ENCODE data around the gene SMG6. TPM values are rescaled to one million over a fixed set of nuclear protein-coding genes. Genes with fewer than 3 reads are reported as not detected.

The SMG6 gene
- total and polyA plus RNA-seq, 4 experiments from 2014 or later, result 3.8 to 58.5 (median 30.6) TPM

DNA sequence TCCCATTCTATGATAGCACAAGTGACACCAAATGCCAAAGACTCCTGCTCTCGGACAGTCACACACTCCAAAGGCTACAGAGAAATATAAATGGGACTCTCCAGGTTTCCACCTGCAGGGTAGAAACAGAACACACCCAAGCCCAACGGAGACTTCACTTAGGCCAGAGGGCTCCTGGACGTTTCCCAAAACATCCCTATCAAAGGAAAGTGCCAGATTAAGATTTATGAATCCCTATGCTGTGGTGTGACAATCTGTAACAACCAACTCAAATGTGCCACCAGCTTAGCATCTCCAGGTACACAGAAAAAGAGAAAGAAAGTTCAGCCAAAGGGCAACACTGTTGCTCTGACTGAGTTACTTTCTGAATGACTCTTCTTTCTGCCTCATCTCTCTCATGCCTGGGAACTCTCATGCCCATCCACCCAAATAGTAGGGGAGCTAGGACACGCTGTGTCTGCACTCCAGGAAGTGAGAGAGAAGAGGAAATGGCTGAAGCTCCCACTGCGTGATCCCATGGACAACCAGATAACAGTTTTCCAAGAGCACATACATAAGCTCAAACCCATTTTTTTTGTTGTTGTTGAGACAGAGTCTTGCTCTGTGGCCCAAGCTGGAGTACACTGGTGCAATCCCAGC is 49.7 kb downstream of the SMG6 start:
- H3K4me1 ChIP-seq (ENCODE audit: insufficient read depth, low read length), result peaks cover 26% of the 10 kb centered on the region
- DNase-seq, result peak in 1 of 5 donors; percentile 18

DNA sequence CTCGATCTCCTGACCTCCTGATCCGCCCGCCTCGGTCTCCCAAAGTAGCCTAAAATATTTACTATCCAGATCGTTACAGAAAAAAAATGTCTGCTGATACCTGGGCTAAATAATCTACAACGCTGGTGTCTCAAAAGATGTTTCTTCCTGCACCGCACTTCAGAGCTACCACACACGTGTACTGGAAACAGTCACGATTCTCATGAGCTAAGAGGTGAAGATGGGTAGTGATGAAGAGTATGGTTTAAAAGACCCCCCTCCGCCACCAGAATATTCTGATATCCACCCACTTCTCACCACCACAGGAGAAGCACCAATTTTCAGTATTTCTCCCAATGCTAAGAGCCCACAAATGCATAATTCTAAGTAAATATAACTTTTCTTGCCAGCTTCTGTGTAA is 50.2 kb downstream of the SMG6 start:
- Histone ChIP-seq H3K27me3 (ENCODE audit: insufficient read depth, low read length) (no peaks in the 10 kb centered on the region), H3K4me3 (ENCODE audit: low read length in 2 of 2) (no peak overlapping the region), H3K4me1 (ENCODE audit: insufficient read depth, low read length) (peaks cover 21% of the 10 kb centered on the region), H3K9me3 (ENCODE audit: control insufficient read depth in 1 of 2, low read length in 2 of 2) (no peaks in the 10 kb centered on the region), H3K27ac (ENCODE audit: low read depth, low read length) (no peak overlapping the region), H3K36me3 (ENCODE audit: insufficient read depth, low read length) (no peaks in the 10 kb centered on the region)
- H3K27ac Mint-ChIP-seq, result peak overlapping the region; percentile 43 to 87 (median 82)
- CTCF ChIA-PET (ENCODE audit: partially characterized antibody), result interaction anchor here (0.6 to 2.2 kb wide), 9 partner anchors 8 to 213 kb away, joined by 3 to 29 read pairs (median 6); partner anchors contain the start of gene HIC1
- peak overlapping the region in 2 of 8 donors; percentile 57 to 61 for H3K4me3 Mint-ChIP-seq
- intact Hi-C loops (cut with micrococcal nuclease), result no loop called here
- H3K27me3 Mint-ChIP-seq, result no peaks in the 10 kb centered on the region
- H3K9me3 Mint-ChIP-seq, result peaks cover 0 to 4% (median 0%) of the 10 kb centered on the region in 8 donors
- POLR2A ChIA-PET (ENCODE audit: partially characterized antibody), result interaction anchor here (1.1 to 7.7 kb wide), 5 partner anchors 8 to 200 kb away, joined by 3 to 72 read pairs (median 6); partner anchors contain the start of gene HIC1
- peaks cover 35 to 37% of the 10 kb centered on the region in 2 donors for H3K36me3 Mint-ChIP-seq
- peaks cover 26 to 61% (median 33%) of the 10 kb centered on the region in 4 donors for H3K4me1 Mint-ChIP-seq
- DNase-seq, result no peak

More for the DNA sequence above, 49.7 kb downstream of the SMG6 start:
- Mint-ChIP-seq H3K4me1 (peaks cover 25 to 61% (median 37%) of the 10 kb centered on the region in 4 donors), H3K27me3 (no peaks in the 10 kb centered on the region), H3K36me3 (peaks cover 35% of the 10 kb centered on the region in 2 donors), H3K9me3 (peaks cover 0 to 4% (median 0%) of the 10 kb centered on the region in 8 donors), H3K27ac (peak overlapping the region; percentile 43 to 87 (median 82)), H3K4me3 (peak overlapping the region in 3 of 8 donors; percentile 24 to 61 (median 57))
- no peaks in the 10 kb centered on the region for H3K9me3 ChIP-seq (ENCODE audit: control insufficient read depth in 1 of 2, low read length in 2 of 2)
- no peak overlapping the region for H3K4me3 ChIP-seq (ENCODE audit: low read length in 2 of 2)
- CTCF ChIA-PET (ENCODE audit: partially characterized antibody), result interaction anchor here (0.9 to 2.2 kb wide), 10 partner anchors 9 to 213 kb away, joined by 3 to 29 read pairs (median 6); partner anchors contain the start of gene HIC1
- intact Hi-C loops (cut with micrococcal nuclease), result no loop called here
- H3K36me3 ChIP-seq (ENCODE audit: insufficient read depth, low read length), result no peaks in the 10 kb centered on the region
- POLR2A ChIA-PET (ENCODE audit: partially characterized antibody), result interaction anchor here (0.9 to 7.7 kb wide), 6 partner anchors 9 to 201 kb away, joined by 3 to 72 read pairs (median 5); partner anchors contain the start of gene HIC1
- H3K27me3 ChIP-seq (ENCODE audit: insufficient read depth, low read length), result no peaks in the 10 kb centered on the region
- no peak overlapping the region for H3K27ac ChIP-seq (ENCODE audit: low read depth, low read length)

DNA sequence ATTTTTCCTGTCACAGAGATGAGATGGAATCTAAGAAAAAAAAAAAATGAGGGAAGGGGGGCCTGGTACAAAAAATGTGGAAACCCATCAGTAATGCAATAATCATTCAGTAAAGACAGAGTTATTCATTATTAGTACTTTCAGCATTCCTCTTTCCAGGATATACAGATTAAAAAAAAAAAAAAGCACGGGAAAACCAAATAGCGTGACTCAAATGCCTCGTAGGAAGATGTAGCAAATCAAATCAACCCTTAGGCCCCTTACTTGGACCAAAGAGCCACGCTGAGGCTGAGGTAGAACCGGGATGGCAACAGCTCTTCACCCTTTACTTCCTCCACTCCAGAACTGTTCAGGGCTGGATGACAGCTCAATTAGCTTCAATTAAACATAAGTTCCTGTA is 52.5 kb downstream of the SMG6 start:
- H3K27ac Mint-ChIP-seq, result peak overlapping the region in 6 of 7 donors; percentile 24 to 91 (median 84)
- ChIA-PET CTCF (ENCODE audit: partially characterized antibody) (interaction anchor here (0.9 to 4.1 kb wide), 6 partner anchors 9 to 197 kb away, joined by 3 to 20 read pairs (median 4); partner anchors contain the start of gene HIC1), POLR2A (ENCODE audit: partially characterized antibody) (interaction anchor here (0.9 to 7.7 kb wide), 4 partner anchors 9 to 196 kb away, joined by 4 to 72 read pairs (median 8); partner anchors contain the start of gene HIC1)
- H3K4me1 Mint-ChIP-seq, result peaks cover 25 to 52% (median 30%) of the 10 kb centered on the region in 4 donors
- no peaks in the 10 kb centered on the region for H3K27me3 Mint-ChIP-seq
- no peak overlapping the region for H3K27ac ChIP-seq (ENCODE audit: low read depth, low read length)
- no peak for DNase-seq
- no peak overlapping the region for H3K4me3 ChIP-seq (ENCODE audit: low read length in 2 of 2)
- no peak overlapping the region for H3K4me3 Mint-ChIP-seq
- intact Hi-C loops (cut with micrococcal nuclease), result no loop called here
- H3K27me3 ChIP-seq (ENCODE audit: insufficient read depth, low read length), result no peaks in the 10 kb centered on the region
- H3K9me3 Mint-ChIP-seq, result peaks cover 0 to 4% (median 0%) of the 10 kb centered on the region in 8 donors
- H3K4me1 ChIP-seq (ENCODE audit: insufficient read depth, low read length), result peaks cover 16% of the 10 kb centered on the region
- peaks cover 33 to 42% of the 10 kb centered on the region in 2 donors for H3K36me3 Mint-ChIP-seq
- no peaks in the 10 kb centered on the region for H3K36me3 ChIP-seq (ENCODE audit: insufficient read depth, low read length)
- H3K9me3 ChIP-seq (ENCODE audit: control insufficient read depth in 1 of 2, low read length in 2 of 2), result no peaks in the 10 kb centered on the region

DNA sequence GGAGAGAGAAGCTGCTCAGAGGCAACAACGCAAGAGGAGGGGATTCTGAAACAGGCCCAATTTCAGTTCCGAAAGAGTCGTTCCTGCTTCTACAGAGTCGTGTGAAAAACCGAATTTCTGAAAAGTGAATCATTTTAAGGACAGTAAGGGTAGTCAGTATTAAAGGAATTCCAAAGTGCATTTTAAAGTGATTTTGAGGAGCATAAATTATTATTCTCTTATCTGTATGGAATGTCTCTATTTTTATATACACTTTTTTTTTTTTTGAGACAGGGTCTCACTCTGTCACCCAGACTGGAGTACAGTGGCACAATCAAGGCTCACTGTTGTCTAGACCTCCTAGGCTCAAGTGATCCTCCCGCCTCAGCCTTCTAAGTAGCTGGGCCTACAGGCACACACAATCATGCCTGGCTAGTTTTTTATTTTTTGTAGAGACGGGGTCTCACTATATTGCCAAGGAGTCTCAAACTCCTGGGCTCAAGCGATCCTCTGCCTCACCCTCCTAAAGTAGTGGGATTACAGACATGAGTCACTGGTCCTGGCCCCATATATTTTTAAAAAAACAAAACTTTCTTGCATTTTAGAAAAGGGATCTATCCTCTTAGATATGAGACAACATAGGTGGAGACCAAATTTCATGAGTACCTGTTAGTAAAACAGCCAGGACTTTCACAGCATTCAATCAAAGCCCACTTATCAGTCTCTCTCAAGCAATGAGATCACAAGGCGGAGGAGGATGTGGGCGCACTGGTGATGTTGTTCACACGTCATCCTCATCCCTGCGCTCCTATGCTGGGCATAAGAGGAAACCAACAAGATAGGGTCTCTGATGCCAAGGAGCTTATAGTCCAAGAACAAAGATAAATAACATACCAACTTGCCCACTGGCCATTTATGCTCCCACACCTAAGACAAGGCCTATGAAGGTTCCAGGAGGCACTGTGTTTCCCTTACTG is 53.2 kb downstream of the SMG6 start:
- Histone ChIP-seq H3K27me3 (ENCODE audit: insufficient read depth, low read length) (no peaks in the 10 kb centered on the region), H3K9me3 (ENCODE audit: control insufficient read depth in 1 of 2, low read length in 2 of 2) (no peaks in the 10 kb centered on the region), H3K4me3 (ENCODE audit: low read length in 2 of 2) (no peak overlapping the region), H3K36me3 (ENCODE audit: insufficient read depth, low read length) (no peaks in the 10 kb centered on the region), H3K4me1 (ENCODE audit: insufficient read depth, low read length) (peaks cover 16% of the 10 kb centered on the region), H3K27ac (ENCODE audit: low read depth, low read length) (no peak overlapping the region)
- peaks cover 27 to 40% of the 10 kb centered on the region in 2 donors for H3K36me3 Mint-ChIP-seq
- peaks cover 25 to 48% (median 30%) of the 10 kb centered on the region in 4 donors for H3K4me1 Mint-ChIP-seq
- no peak overlapping the region for H3K4me3 Mint-ChIP-seq
- H3K27ac Mint-ChIP-seq, result peak overlapping the region; percentile 50 to 91 (median 83)
- intact Hi-C loops (cut with micrococcal nuclease), result no loop called here
- CTCF ChIA-PET (ENCODE audit: partially characterized antibody), result interaction anchor here (0.6 to 4.1 kb wide), 6 partner anchors 9 to 196 kb away, joined by 3 to 20 read pairs (median 4); partner anchors contain the start of gene HIC1
- peaks cover 0 to 4% (median 0%) of the 10 kb centered on the region in 8 donors for H3K9me3 Mint-ChIP-seq
- peak in 4 of 5 donors; percentile 29 to 57 (median 45) for DNase-seq
- POLR2A ChIA-PET (ENCODE audit: partially characterized antibody), result interaction anchor here (0.9 to 7.7 kb wide), 4 partner anchors 9 to 195 kb away, joined by 4 to 72 read pairs (median 8); partner anchors contain the start of gene HIC1
- H3K27me3 Mint-ChIP-seq, result no peaks in the 10 kb centered on the region

DNA sequence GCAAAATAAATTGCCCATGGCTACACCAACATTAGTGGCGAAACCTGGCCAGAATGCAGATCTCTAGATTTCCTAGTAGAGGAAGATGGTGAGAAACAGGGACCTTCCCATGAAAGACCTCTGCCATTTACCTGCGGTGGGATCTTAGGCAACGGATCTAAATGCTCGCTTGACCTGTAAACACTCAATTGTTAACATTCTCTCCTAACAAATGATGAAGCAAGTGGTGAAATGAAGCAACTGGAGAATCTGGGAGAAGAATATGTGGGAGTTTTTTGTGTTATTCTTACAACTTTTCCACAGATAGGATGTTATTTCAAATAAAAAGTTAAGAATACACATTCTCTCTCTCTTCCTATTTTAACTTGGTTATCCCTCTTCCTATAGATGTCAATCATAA is 56.6 kb downstream of the SMG6 start:
- ChIA-PET CTCF (ENCODE audit: partially characterized antibody) (interaction anchor here (2.7 to 4.8 kb wide), 8 partner anchors 11 to 190 kb away, joined by 15 to 192 read pairs (median 44); partner anchors contain the start of gene HIC1), POLR2A (ENCODE audit: partially characterized antibody) (interaction anchor here (1.4 to 3.4 kb wide), 3 partner anchors 12 to 191 kb away, joined by 3 to 69 read pairs (median 17); partner anchors contain the start of gene HIC1)
- Mint-ChIP-seq H3K9me3 (no peaks in the 10 kb centered on the region), H3K27me3 (no peaks in the 10 kb centered on the region), H3K36me3 (peaks cover 31 to 48% of the 10 kb centered on the region in 2 donors), H3K4me1 (peaks cover 14 to 40% (median 23%) of the 10 kb centered on the region in 4 donors), H3K4me3 (no peak overlapping the region), H3K27ac (peak overlapping the region in 5 of 7 donors; percentile 34 to 85 (median 35))
- DNase-seq, result no peak
- intact Hi-C loops (cut with micrococcal nuclease), result no loop called here
- no peak overlapping the region for H3K4me3 ChIP-seq (ENCODE audit: low read length in 2 of 2)
- H3K27me3 ChIP-seq (ENCODE audit: insufficient read depth, low read length), result no peaks in the 10 kb centered on the region
- H3K36me3 ChIP-seq (ENCODE audit: insufficient read depth, low read length), result peaks cover 15% of the 10 kb centered on the region
- no peaks in the 10 kb centered on the region for H3K9me3 ChIP-seq (ENCODE audit: control insufficient read depth in 1 of 2, low read length in 2 of 2)
- H3K4me1 ChIP-seq (ENCODE audit: insufficient read depth, low read length), result no peaks in the 10 kb centered on the region
- no peak overlapping the region for H3K27ac ChIP-seq (ENCODE audit: low read depth, low read length)

Measured in CD4-positive, alpha-beta memory T cell (primary cell).